Lower leg skin (tissue), 3 donors: Measurements from ENCODE around the gene FOXP1.

ENCODE experiments used
- CTCF ChIP-seq, 3 donors: fragments of 450-650 bp; IDR thresholded peaks; one replicate each; pipeline ENCODE4 v1.5.1; 2016; ENCODE audit warnings: antibody characterized with exemption in 3 of 3, mild to moderate bottlenecking in 3 of 3, moderate library complexity in 2 of 3
- POLR2A ChIP-seq, 2 donors: fragments of 450-650 bp; IDR thresholded peaks; one replicate each; pipeline ENCODE4 v1.6.1; 2016 to 2017; ENCODE audit warnings: antibody characterized with exemption in 2 of 2, mild to moderate bottlenecking in 1 of 2, moderate library complexity in 1 of 2

- no peak for TF ChIP-seq CTCF (IDR thresholded peaks at IDR 0.05)
- no peak for TF ChIP-seq POLR2A (IDR thresholded peaks at IDR 0.05)
Observed at GRCh38 chr3:71269906-71270305, 313.6 kb downstream of the FOXP1 start.
